Mammary epithelial cell (primary cell): ENCODE measurements around the gene CD34.

ENCODE experiments used
- CTCF ChIP-seq, 2 donors: IDR thresholded peaks in 1 of 2; conservative IDR thresholded peaks in 1 of 2; 2 replicates each; pipeline ENCODE4 v1.5.1; 2011 to 2012; ENCODE audit warnings: inconsistent platforms in 2 of 2, low read length in 2 of 2, mild to moderate bottlenecking in 2 of 2, control low read depth in 1 of 2, low read depth in 1 of 2; ENCODE audit not compliant: insufficient read depth in 1 of 2; ENCODE audit errors: extremely low read depth in 1 of 2
- EZH2 ChIP-seq: IDR thresholded peaks from 2 replicates; pipeline ENCODE4 v1.6.1; 2012; ENCODE audit warnings: low read length, inconsistent platforms, borderline replicate concordance

GRCh38 chr1:207850621-207851407 lies 60.1 kb downstream of the CD34 start:
- TF ChIP-seq CTCF (conservative IDR thresholded peaks at IDR 0.05 in 1 of 2, IDR thresholded peaks at IDR 0.05 in 1 of 2; ENCODE audit: extremely low read depth in 1 of 2, insufficient read depth in 1 of 2, low read depth in 1 of 2, low read length in 2 of 2) (no peak), EZH2 (no peak)
